SK-MEL-5 (cell line): ENCODE data around the gene GPR160. TPM values are rescaled to one million over a fixed set of nuclear protein-coding genes. Genes with fewer than 3 reads are reported as not detected.
"Not testable (repeated sequence)": the region's sequence is repeated elsewhere in the genome, so short reads cannot be mapped to it uniquely, and the experiment has no call there.

ENCODE experiments used
- DNase-seq: peaks from one replicate; pipeline ENCODE4 v3.0.0-alpha.2; 2016; ENCODE audit warnings: low read depth, low spot score
- in situ Hi-C: cut with HindIII; loops from 2 replicates; pipeline ENCODE4 v1.10.0; 2016; ENCODE audit warnings: low sequenced_read_pairs, high pct_unique_total_duplicates, low pct_unique_long_range_greater_than_20kb
- polyA plus RNA-seq, 2 experiments: library from polyadenylated mRNA; depleted of rRNA; stranded (reverse); fragments of >200 nt; gene quantifications; 2 replicates each; pipeline ENCODE4 v1.2.3, GENCODE V29; 2015
- total RNA-seq: library from RNA; depleted of rRNA; stranded (reverse); fragments of >200 nt; shearing (Covaris generic); gene quantifications from 2 replicates; pipeline ENCODE4 v1.2.3, GENCODE V29; 2014; rRNA removed

Gene GPR160
- 3.2 and 3.7 TPM in 2 replicates for total RNA-seq
- 1.7 and 4.6 TPM in 2 replicates for polyA plus RNA-seq (2015; cell fraction: cytosol; rRNA removed)
- 1.9 TPM in 1 of 2 replicates, not detected in the other for polyA plus RNA-seq (2015; cell fraction: nucleus; rRNA removed)

GRCh38 chr3:170037463-170038433, at the start of gene GPR160:
Gene GPR160, plus strand, starts transcription at chr3:170037995. Its CDS starts 45,978 bp downstream, at chr3:170083973.
- peak; percentile 53 for DNase-seq
- in situ Hi-C loops: no loop called here

GRCh38 chr3:169990431-169990830, 47.4 kb upstream of the GPR160 start:
- in situ Hi-C loops: no loop called here
- no peak for DNase-seq

GRCh38 chr3:169992156-169992555, 45.6 kb upstream of the GPR160 start:
- in situ Hi-C loops: no loop called here
- DNase-seq: no peak

GRCh38 chr3:169992781-169993180, 45.0 kb upstream of the GPR160 start:
- in situ Hi-C loops: no loop called here
- DNase-seq: no peak

- no peak for DNase-seq
- in situ Hi-C loops: no loop called here
Measured at GRCh38 chr3:169993761-169994160, 44.0 kb upstream of the GPR160 start.

GRCh38 chr3:169996063-169996462, 41.7 kb upstream of the GPR160 start:
- DNase-seq: no peak
- in situ Hi-C loops: no loop called here

- DNase-seq: no peak
- in situ Hi-C loops: no loop called here
Measured at GRCh38 chr3:169998668-169999131, 39.1 kb upstream of the GPR160 start.

GRCh38 chr3:169999433-169999832, 38.4 kb upstream of the GPR160 start:
- in situ Hi-C loops: no loop called here
- DNase-seq: no peak

- in situ Hi-C loops: no loop called here
- DNase-seq: no peak
Measured at GRCh38 chr3:170000051-170000450, 37.7 kb upstream of the GPR160 start.

- DNase-seq: no peak
- in situ Hi-C loops: no loop called here
Measured at GRCh38 chr3:170002231-170002630, 35.6 kb upstream of the GPR160 start.

- in situ Hi-C loops: no loop called here
- DNase-seq: no peak
Measured at GRCh38 chr3:170002879-170003278, 34.9 kb upstream of the GPR160 start.

- no peak for DNase-seq
- in situ Hi-C loops: no loop called here
Measured at GRCh38 chr3:170003881-170004356, 33.9 kb upstream of the GPR160 start.

- no peak for DNase-seq
- in situ Hi-C loops: no loop called here
Measured at GRCh38 chr3:170007031-170007663, 30.6 kb upstream of the GPR160 start.

- DNase-seq: no peak
- in situ Hi-C loops: no loop called here
Measured at GRCh38 chr3:170010498-170010897, 27.3 kb upstream of the GPR160 start.

GRCh38 chr3:170012683-170013400, 25.0 kb upstream of the GPR160 start:
- no peak for DNase-seq
- in situ Hi-C loops: no loop called here

GRCh38 chr3:170016057-170016456, 21.7 kb upstream of the GPR160 start:
- no peak for DNase-seq
- in situ Hi-C loops: no loop called here

- in situ Hi-C loops, DNase-seq: not testable (repeated sequence)
Measured at GRCh38 chr3:170019306-170019705, 18.5 kb upstream of the GPR160 start.

GRCh38 chr3:170021083-170021482, 16.7 kb upstream of the GPR160 start:
- in situ Hi-C loops: no loop called here
- no peak for DNase-seq
